ENCODE results near the gene MFGE8. TPM values are rescaled to one million over a fixed set of nuclear protein-coding genes. Genes with fewer than 3 reads are reported as not detected.
A peak's percentile ranks its signal among the peaks of the same experiment; 100 is the strongest.

MFGE8 gene
- total RNA-seq, 1 donor from 2014 or later: 168 TPM

DNA sequence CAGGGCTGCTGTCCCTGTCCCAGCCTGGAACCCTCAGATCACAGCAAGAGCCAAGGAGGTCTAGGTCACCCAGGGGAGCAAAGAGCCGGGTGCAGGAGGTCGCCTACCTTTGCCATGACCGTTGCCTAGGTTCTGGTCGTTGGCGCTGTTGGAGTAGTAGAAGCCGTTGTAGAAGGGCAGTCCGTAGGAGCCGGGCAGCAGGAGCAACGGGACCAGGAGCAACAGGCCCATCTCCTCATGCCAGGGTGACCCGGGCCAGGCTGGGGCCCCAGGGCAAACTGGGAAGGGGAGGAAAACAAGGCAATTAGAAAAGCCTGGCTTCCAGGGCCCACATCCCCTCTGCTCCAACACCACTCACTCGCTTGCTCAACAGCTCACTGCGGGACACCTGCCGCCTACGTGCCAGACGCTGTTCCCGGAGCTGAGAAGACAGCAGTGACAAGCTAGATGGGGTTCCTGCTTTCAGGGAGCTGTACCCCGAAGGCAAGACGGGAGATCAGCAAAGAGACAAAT lies 26.1 kb downstream of the MFGE8 start:
- TF ChIP-seq, protein P1, sequence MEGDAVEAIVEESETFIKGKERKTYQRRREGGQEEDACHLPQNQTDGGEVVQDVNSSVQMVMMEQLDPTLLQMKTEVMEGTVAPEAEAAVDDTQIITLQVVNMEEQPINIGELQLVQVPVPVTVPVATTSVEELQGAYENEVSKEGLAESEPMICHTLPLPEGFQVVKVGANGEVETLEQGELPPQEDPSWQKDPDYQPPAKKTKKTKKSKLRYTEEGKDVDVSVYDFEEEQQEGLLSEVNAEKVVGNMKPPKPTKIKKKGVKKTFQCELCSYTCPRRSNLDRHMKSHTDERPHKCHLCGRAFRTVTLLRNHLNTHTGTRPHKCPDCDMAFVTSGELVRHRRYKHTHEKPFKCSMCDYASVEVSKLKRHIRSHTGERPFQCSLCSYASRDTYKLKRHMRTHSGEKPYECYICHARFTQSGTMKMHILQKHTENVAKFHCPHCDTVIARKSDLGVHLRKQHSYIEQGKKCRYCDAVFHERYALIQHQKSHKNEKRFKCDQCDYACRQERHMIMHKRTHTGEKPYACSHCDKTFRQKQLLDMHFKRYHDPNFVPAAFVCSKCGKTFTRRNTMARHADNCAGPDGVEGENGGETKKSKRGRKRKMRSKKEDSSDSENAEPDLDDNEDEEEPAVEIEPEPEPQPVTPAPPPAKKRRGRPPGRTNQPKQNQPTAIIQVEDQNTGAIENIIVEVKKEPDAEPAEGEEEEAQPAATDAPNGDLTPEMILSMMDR (IDR thresholded peaks at IDR 0.05): no peak
- H3K4me3 ChIP-seq: no peak overlapping the region
- intact Hi-C loops (cut with DNase I): no loop called here
- no peak for DNase-seq
- no peaks in the 10 kb centered on the region for H3K9me3 ChIP-seq
- no peaks in the 10 kb centered on the region for H3K36me3 ChIP-seq
- ATAC-seq: no peak
- no peaks in the 10 kb centered on the region for H3K27me3 ChIP-seq
- no peak overlapping the region for H3K27ac ChIP-seq
- no peaks in the 10 kb centered on the region for H3K4me1 ChIP-seq

DNA sequence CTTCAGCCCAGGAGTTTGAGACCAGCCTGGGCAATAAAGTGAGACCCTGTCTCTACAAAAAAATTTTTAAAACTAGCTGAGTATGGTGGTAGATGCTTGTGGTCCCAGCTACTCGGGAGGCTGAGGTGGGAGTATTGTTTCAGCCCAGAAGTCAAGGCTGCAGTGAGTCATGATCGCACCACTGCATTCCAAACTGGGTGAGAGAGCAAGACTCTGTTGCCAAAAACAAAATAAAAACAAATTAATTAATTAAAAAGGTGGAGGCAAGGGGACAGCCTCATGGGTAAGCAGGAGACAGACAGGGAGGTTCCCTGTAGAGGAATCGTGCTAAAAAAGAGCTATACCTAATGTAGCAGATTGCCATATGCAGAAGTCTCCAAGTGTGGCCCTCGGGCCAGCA lies 30.4 kb downstream of the MFGE8 start:
- H3K4me3 ChIP-seq: no peak overlapping the region
- H3K27me3 ChIP-seq: no peaks in the 10 kb centered on the region
- TF ChIP-seq, protein P1 (IDR thresholded peaks at IDR 0.05): no peak
- DNase-seq (no peak), ATAC-seq (no peak)
- intact Hi-C loops (cut with DNase I): no loop called here
- H3K36me3 ChIP-seq: no peaks in the 10 kb centered on the region
- H3K9me3 ChIP-seq: no peaks in the 10 kb centered on the region
- no peak overlapping the region for H3K27ac ChIP-seq
- H3K4me1 ChIP-seq: no peaks in the 10 kb centered on the region

DNA sequence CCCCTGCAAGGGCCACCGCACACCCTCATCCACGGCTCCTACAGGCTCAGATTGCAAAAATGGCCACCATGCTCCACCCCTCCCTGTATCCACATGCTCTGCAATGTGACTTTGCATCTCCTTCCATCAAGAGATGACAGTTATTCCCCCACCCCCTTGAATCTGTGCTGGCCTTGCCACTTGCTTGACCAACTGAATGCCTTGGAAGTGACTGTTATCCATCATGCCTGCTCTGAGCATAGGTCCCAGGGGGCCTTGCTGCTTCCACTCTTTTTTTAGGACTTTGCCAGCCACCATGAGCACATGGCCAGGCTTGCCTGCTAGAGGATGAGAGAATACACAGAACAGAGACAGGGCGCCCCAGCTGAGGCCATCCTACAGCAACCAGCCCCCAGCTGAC lies 31.4 kb downstream of the MFGE8 start:
- Histone ChIP-seq H3K4me1 (no peaks in the 10 kb centered on the region), H3K9me3 (no peaks in the 10 kb centered on the region), H3K27me3 (no peaks in the 10 kb centered on the region), H3K36me3 (no peaks in the 10 kb centered on the region), H3K27ac (no peak overlapping the region), H3K4me3 (no peak overlapping the region)
- ATAC-seq (no peak), DNase-seq (no peak)
- TF ChIP-seq, protein P1 (IDR thresholded peaks at IDR 0.05): no peak
- intact Hi-C loops (cut with DNase I): no loop called here

DNA sequence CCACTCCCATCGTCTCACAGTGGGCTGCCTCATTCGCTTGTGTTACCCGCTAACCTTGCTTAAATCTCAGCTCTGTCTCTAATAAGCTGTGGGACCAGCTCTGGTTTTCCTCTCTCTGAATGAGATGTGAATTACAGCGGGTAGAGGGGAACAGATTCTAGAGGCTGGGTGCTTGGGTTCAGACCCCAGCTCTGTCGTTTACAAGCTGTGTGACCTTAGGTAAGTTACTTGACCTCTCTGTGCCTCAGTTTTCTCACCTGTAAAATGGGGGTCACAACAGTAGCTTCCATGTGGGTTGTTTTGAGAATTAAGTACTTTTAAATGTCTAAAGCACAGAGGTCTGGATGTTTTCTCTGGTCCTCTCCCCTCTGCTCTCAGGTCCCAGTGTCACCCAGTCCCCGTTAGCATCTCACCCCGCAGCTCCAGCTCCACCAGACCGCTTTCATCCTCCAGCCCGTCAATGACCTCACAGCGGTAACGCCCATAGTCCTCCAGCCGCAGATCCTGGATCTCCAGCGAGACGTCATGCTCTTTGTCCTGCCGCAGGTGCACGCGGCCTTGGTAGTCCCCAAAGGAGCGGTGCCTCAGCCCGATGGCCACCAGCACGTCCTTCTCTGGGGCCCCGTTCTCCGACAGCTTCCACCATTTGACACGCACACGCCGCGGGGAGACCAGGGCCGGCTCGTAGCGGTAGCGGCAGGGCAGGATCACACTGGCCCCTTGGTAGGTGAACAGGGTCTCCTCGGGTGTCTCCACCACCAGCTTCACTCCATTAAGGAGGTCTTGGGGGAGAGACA lies 32.0 kb downstream of the MFGE8 start:
- H3K27ac ChIP-seq: no peak overlapping the region
- no peaks in the 10 kb centered on the region for H3K27me3 ChIP-seq
- H3K4me1 ChIP-seq: no peaks in the 10 kb centered on the region
- no peaks in the 10 kb centered on the region for H3K36me3 ChIP-seq
- TF ChIP-seq, protein P1 (IDR thresholded peaks at IDR 0.05): no peak
- ATAC-seq: no peak
- H3K4me3 ChIP-seq: no peak overlapping the region
- no peak for DNase-seq
- intact Hi-C loops (cut with DNase I): no loop called here
- H3K9me3 ChIP-seq: no peaks in the 10 kb centered on the region

DNA sequence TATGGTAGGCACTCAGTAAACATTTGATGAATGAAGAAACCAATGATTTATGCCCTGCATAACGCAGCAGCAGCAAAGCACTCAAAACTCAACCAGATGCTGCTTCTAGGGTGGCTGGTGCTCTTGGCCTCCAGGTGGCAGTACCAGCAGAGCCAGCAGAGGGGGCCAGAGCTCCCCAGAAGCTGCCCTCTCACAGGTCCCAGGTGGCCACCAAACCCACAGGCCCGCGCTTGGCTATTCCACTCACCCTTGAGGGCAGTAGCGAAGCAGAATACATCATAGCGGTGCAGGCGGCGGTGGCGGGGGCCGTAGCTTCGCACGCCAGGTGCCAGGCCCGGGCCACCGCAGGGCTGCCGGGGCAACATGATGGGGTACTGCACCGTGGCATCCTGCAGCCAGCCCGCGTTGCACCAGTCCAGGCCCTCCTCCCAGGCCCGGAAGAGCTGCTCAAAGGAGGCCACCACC lies 34.4 kb downstream of the MFGE8 start:
- ATAC-seq: peak; percentile 63
- no peaks in the 10 kb centered on the region for H3K27me3 ChIP-seq
- no peak overlapping the region for H3K4me3 ChIP-seq
- no peaks in the 10 kb centered on the region for H3K36me3 ChIP-seq
- H3K9me3 ChIP-seq: no peaks in the 10 kb centered on the region
- no peaks in the 10 kb centered on the region for H3K4me1 ChIP-seq
- no peak overlapping the region for H3K27ac ChIP-seq
- DNase-seq: no peak
- intact Hi-C loops (cut with DNase I): no loop called here
- TF ChIP-seq, protein P1 (IDR thresholded peaks at IDR 0.05): peak; percentile 48

Data from upper lobe of right lung (tissue), 1 donor.